Measurements from ENCODE around the gene OPN4.
"Not testable (repeated sequence)": the region's sequence is repeated elsewhere in the genome, so short reads cannot be mapped to it uniquely, and the experiment has no call there.

Gene OPN4

GRCh38 chr10:86654411-86655172 lies at the start of gene OPN4:
Gene OPN4 (plus strand): TSS chr10:86654547. CDS start chr10:86654784, 237 bp downstream.
- Mint-ChIP-seq H3K27ac (no peak within 1 kb of the TSS), H3K36me3 (ENCODE audit: low read depth) (no peaks in the 10 kb centered on the region), H3K9me3 (no peaks in the 10 kb centered on the region), H3K4me3 (no peak within 1 kb of the TSS), H3K27me3 (ENCODE audit: low read depth) (no peaks in the 10 kb centered on the region), H3K4me1 (ENCODE audit: low read depth) (no peaks in the 10 kb centered on the region)
- no peak for DNase-seq (ENCODE audit: low spot score)

GRCh38 chr10:86607674-86608073 lies 46.7 kb upstream of the OPN4 start:
- Mint-ChIP-seq H3K27ac (no peak overlapping the region), H3K4me1 (ENCODE audit: low read depth) (no peaks in the 10 kb centered on the region), H3K4me3 (no peak overlapping the region), H3K27me3 (ENCODE audit: low read depth) (peaks cover 5% of the 10 kb centered on the region), H3K9me3 (no peaks in the 10 kb centered on the region), H3K36me3 (ENCODE audit: low read depth) (no peaks in the 10 kb centered on the region)
- no peak for DNase-seq (ENCODE audit: low spot score)

- Mint-ChIP-seq H3K4me1 (ENCODE audit: low read depth) (no peaks in the 10 kb centered on the region), H3K9me3 (no peaks in the 10 kb centered on the region), H3K27me3 (ENCODE audit: low read depth) (peaks cover 5% of the 10 kb centered on the region), H3K27ac (no peak overlapping the region), H3K36me3 (ENCODE audit: low read depth) (no peaks in the 10 kb centered on the region), H3K4me3 (no peak overlapping the region)
- no peak for DNase-seq (ENCODE audit: low spot score)
These were observed 44.4 kb upstream of the OPN4 start for GRCh38 chr10:86609920-86610319.

GRCh38 chr10:86611386-86611785 lies 43.0 kb upstream of the OPN4 start:
- no peaks in the 10 kb centered on the region for H3K9me3 Mint-ChIP-seq
- H3K4me3 Mint-ChIP-seq, result no peak overlapping the region
- H3K27me3 Mint-ChIP-seq (ENCODE audit: low read depth), result peaks cover 5% of the 10 kb centered on the region
- no peaks in the 10 kb centered on the region for H3K36me3 Mint-ChIP-seq (ENCODE audit: low read depth)
- no peak overlapping the region for H3K27ac Mint-ChIP-seq
- no peak for DNase-seq (ENCODE audit: low spot score)
- no peaks in the 10 kb centered on the region for H3K4me1 Mint-ChIP-seq (ENCODE audit: low read depth)

- Mint-ChIP-seq H3K27ac (no peak overlapping the region), H3K4me3 (no peak overlapping the region), H3K36me3 (ENCODE audit: low read depth) (no peaks in the 10 kb centered on the region), H3K9me3 (peaks cover 4% of the 10 kb centered on the region), H3K27me3 (ENCODE audit: low read depth) (peaks cover 5% of the 10 kb centered on the region), H3K4me1 (ENCODE audit: low read depth) (no peaks in the 10 kb centered on the region)
- DNase-seq (ENCODE audit: low spot score), result no peak
These were observed 41.3 kb upstream of the OPN4 start for GRCh38 chr10:86613096-86613495.

GRCh38 chr10:86613905-86614304 lies 40.4 kb upstream of the OPN4 start:
- Mint-ChIP-seq H3K36me3 (ENCODE audit: low read depth) (no peaks in the 10 kb centered on the region), H3K4me1 (ENCODE audit: low read depth) (no peaks in the 10 kb centered on the region), H3K27me3 (ENCODE audit: low read depth) (peaks cover 4% of the 10 kb centered on the region), H3K4me3 (no peak overlapping the region), H3K9me3 (peaks cover 4% of the 10 kb centered on the region), H3K27ac (no peak overlapping the region)
- no peak for DNase-seq (ENCODE audit: low spot score)

- no peak overlapping the region for H3K27ac Mint-ChIP-seq
These were observed 39.5 kb upstream of the OPN4 start for GRCh38 chr10:86614853-86615252.

GRCh38 chr10:86617278-86617677 lies 37.1 kb upstream of the OPN4 start:
- H3K27ac Mint-ChIP-seq; H3K27me3 Mint-ChIP-seq (ENCODE audit: low read depth): not testable (repeated sequence)

More at GRCh38 chr10:86614853-86615252, 39.5 kb upstream of the OPN4 start:
- Mint-ChIP-seq H3K36me3 (ENCODE audit: low read depth) (no peaks in the 10 kb centered on the region), H3K4me1 (ENCODE audit: low read depth) (no peaks in the 10 kb centered on the region), H3K9me3 (peaks cover 4% of the 10 kb centered on the region), H3K27me3 (ENCODE audit: low read depth) (peaks cover 2% of the 10 kb centered on the region), H3K4me3 (no peak overlapping the region)
- no peak for DNase-seq (ENCODE audit: low spot score)

GRCh38 chr10:86628311-86628710 lies 26.0 kb upstream of the OPN4 start:
- H3K4me1 Mint-ChIP-seq (ENCODE audit: low read depth), result no peaks in the 10 kb centered on the region
- H3K27ac Mint-ChIP-seq, result no peak overlapping the region
- DNase-seq (ENCODE audit: low spot score), result no peak
- no peak overlapping the region for H3K4me3 Mint-ChIP-seq
- no peaks in the 10 kb centered on the region for H3K36me3 Mint-ChIP-seq (ENCODE audit: low read depth)
- peaks cover 38% of the 10 kb centered on the region for H3K27me3 Mint-ChIP-seq (ENCODE audit: low read depth)
- no peaks in the 10 kb centered on the region for H3K9me3 Mint-ChIP-seq

More at GRCh38 chr10:86617278-86617677, 37.1 kb upstream of the OPN4 start:
- not testable (repeated sequence) for DNase-seq (ENCODE audit: low spot score); H3K4me1 Mint-ChIP-seq (ENCODE audit: low read depth); H3K9me3 Mint-ChIP-seq; H3K36me3 Mint-ChIP-seq (ENCODE audit: low read depth); H3K4me3 Mint-ChIP-seq

GRCh38 chr10:86630079-86630478 lies 24.3 kb upstream of the OPN4 start:
- H3K27me3 Mint-ChIP-seq (ENCODE audit: low read depth), result peaks cover 41% of the 10 kb centered on the region
- no peak overlapping the region for H3K4me3 Mint-ChIP-seq
- no peaks in the 10 kb centered on the region for H3K36me3 Mint-ChIP-seq (ENCODE audit: low read depth)
- H3K27ac Mint-ChIP-seq, result no peak overlapping the region
- no peaks in the 10 kb centered on the region for H3K4me1 Mint-ChIP-seq (ENCODE audit: low read depth)
- no peak for DNase-seq (ENCODE audit: low spot score)
- H3K9me3 Mint-ChIP-seq, result no peaks in the 10 kb centered on the region

GRCh38 chr10:86632009-86632800 lies 22.1 kb upstream of the OPN4 start:
- Mint-ChIP-seq H3K27ac (no peak overlapping the region), H3K9me3 (no peaks in the 10 kb centered on the region), H3K4me1 (ENCODE audit: low read depth) (peaks cover 3% of the 10 kb centered on the region), H3K4me3 (no peak overlapping the region), H3K27me3 (ENCODE audit: low read depth) (peaks cover 41% of the 10 kb centered on the region), H3K36me3 (ENCODE audit: low read depth) (no peaks in the 10 kb centered on the region)
- DNase-seq (ENCODE audit: low spot score), result no peak

GRCh38 chr10:86632951-86633350 lies 21.4 kb upstream of the OPN4 start:
- DNase-seq (ENCODE audit: low spot score), result no peak
- Mint-ChIP-seq H3K36me3 (ENCODE audit: low read depth) (no peaks in the 10 kb centered on the region), H3K4me3 (no peak overlapping the region), H3K9me3 (no peaks in the 10 kb centered on the region), H3K27ac (no peak overlapping the region), H3K27me3 (ENCODE audit: low read depth) (peaks cover 45% of the 10 kb centered on the region), H3K4me1 (ENCODE audit: low read depth) (peaks cover 3% of the 10 kb centered on the region)

- Mint-ChIP-seq H3K27ac (no peak overlapping the region), H3K4me3 (no peak overlapping the region), H3K9me3 (no peaks in the 10 kb centered on the region), H3K4me1 (ENCODE audit: low read depth) (peaks cover 3% of the 10 kb centered on the region), H3K36me3 (ENCODE audit: low read depth) (no peaks in the 10 kb centered on the region), H3K27me3 (ENCODE audit: low read depth) (peaks cover 51% of the 10 kb centered on the region)
- DNase-seq (ENCODE audit: low spot score), result no peak
These were observed 18.9 kb upstream of the OPN4 start for GRCh38 chr10:86635402-86635801.

GRCh38 chr10:86636311-86636710 lies 18.0 kb upstream of the OPN4 start:
- no peak for DNase-seq (ENCODE audit: low spot score)
- Mint-ChIP-seq H3K4me3 (no peak overlapping the region), H3K4me1 (ENCODE audit: low read depth) (peaks cover 3% of the 10 kb centered on the region), H3K27me3 (ENCODE audit: low read depth) (peaks cover 47% of the 10 kb centered on the region), H3K36me3 (ENCODE audit: low read depth) (no peaks in the 10 kb centered on the region), H3K9me3 (peaks cover 1% of the 10 kb centered on the region), H3K27ac (no peak overlapping the region)
